ENCODE results near the gene MTX1. TPM values are rescaled to one million over a fixed set of nuclear protein-coding genes. Genes with fewer than 3 reads are reported as not detected.

Gene MTX1
- polyA plus RNA-seq, 2 of the 4 experiments (the other 2 are of a cell fraction), result 53.4 to 67.1 TPM

- Histone ChIP-seq H3K27ac (peak overlapping the region; percentile 62 to 81), H3K4me3 (peak overlapping the region; percentile 34), H3K4me1 (peaks cover 12% of the 10 kb centered on the region), H3K9me3 (no peaks in the 10 kb centered on the region), H3K4me2 (peak overlapping the region; percentile 89)
- ChIA-PET POLR2A (interaction anchor here (1.5 kb wide), 2 partner anchors 76 to 83 kb away, joined by 5 to 6 read pairs; no protein-coding TSS in a partner anchor), CTCF (interaction anchor here (0.9 to 15.2 kb wide), 27 partner anchors 10 to 161 kb away, joined by 3 to 384 read pairs (median 8); partner anchors contain the start of genes EFNA1, EFNA3, EFNA4 and SLC50A1)
- DNase-seq (ENCODE audit: low read depth in 1 of 2, low spot score in 1 of 2), result peak; percentile 77 to 91
- WGBS (ENCODE audit: missing lambda C conversion rate), result 24% methylated on average over 25 of the region's 28 CpGs
- TF ChIP-seq RAD21 (conservative IDR thresholded peaks at IDR 0.05 in 1 of 2, IDR thresholded peaks at IDR 0.05 in 1 of 2) (peak; percentile 93 to 98), ZNF302 (CRISPR knock-in tag; IDR thresholded peaks at IDR 0.05) (no peak), SREBF2 (IDR thresholded peaks at IDR 0.05) (no peak), CHD2 (IDR thresholded peaks at IDR 0.05; ENCODE audit: low read length, partially characterized antibody) (no peak), NFE2L2 (conservative IDR thresholded peaks at IDR 0.05; ENCODE audit: low read length) (no peak), CBX2 (IDR thresholded peaks at IDR 0.05; ENCODE audit: borderline replicate concordance, low read depth) (no peak), KDM5A (IDR thresholded peaks at IDR 0.05) (no peak), MAFK (IDR thresholded peaks at IDR 0.05; ENCODE audit: partially characterized antibody) (no peak), HOXB13 (CRISPR knock-in tag; IDR thresholded peaks at IDR 0.05; ENCODE audit: low read depth) (no peak), EHF (CRISPR knock-in tag; IDR thresholded peaks at IDR 0.05) (no peak), E2F6 (IDR thresholded peaks at IDR 0.05; ENCODE audit: borderline replicate concordance, low read depth) (no peak), RARB (CRISPR knock-in tag; IDR thresholded peaks at IDR 0.05) (no peak), TFCP2L1 (CRISPR knock-in tag; IDR thresholded peaks at IDR 0.05) (no peak), ZFP36 (IDR thresholded peaks at IDR 0.05; ENCODE audit: borderline replicate concordance, partially characterized antibody) (no peak), FOSB (CRISPR knock-in tag; IDR thresholded peaks at IDR 0.05) (no peak), GATA3 (IDR thresholded peaks at IDR 0.05; ENCODE audit: borderline replicate concordance) (no peak), FOSL2 (IDR thresholded peaks at IDR 0.05) (no peak), FOSL2 (CRISPR knock-in tag; IDR thresholded peaks at IDR 0.05) (peak; percentile 49), TP53 (CRISPR knock-in tag; IDR thresholded peaks at IDR 0.05) (no peak), CHD4 (IDR thresholded peaks at IDR 0.05; ENCODE audit: borderline replicate concordance) (peak; percentile 65; the same call in 1 of the 2 replicates), MYC (IDR thresholded peaks at IDR 0.05; ENCODE audit: borderline replicate concordance, low read length) (no peak), RNF2 (IDR thresholded peaks at IDR 0.05; ENCODE audit: borderline replicate concordance, low read depth) (no peak), ESRRA (IDR thresholded peaks at IDR 0.05; ENCODE audit: borderline replicate concordance, low read length) (no peak), SMC3 (IDR thresholded peaks at IDR 0.05) (peak; percentile 64), CTCF (IDR thresholded peaks at IDR 0.05) (peak; percentile 94)
- TF ChIP-seq, protein P1, sequence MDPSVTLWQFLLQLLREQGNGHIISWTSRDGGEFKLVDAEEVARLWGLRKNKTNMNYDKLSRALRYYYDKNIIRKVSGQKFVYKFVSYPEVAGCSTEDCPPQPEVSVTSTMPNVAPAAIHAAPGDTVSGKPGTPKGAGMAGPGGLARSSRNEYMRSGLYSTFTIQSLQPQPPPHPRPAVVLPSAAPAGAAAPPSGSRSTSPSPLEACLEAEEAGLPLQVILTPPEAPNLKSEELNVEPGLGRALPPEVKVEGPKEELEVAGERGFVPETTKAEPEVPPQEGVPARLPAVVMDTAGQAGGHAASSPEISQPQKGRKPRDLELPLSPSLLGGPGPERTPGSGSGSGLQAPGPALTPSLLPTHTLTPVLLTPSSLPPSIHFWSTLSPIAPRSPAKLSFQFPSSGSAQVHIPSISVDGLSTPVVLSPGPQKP (IDR thresholded peaks at IDR 0.05; ENCODE audit: low read depth, low read length), result no peak
- TF ChIP-seq, protein P2, sequence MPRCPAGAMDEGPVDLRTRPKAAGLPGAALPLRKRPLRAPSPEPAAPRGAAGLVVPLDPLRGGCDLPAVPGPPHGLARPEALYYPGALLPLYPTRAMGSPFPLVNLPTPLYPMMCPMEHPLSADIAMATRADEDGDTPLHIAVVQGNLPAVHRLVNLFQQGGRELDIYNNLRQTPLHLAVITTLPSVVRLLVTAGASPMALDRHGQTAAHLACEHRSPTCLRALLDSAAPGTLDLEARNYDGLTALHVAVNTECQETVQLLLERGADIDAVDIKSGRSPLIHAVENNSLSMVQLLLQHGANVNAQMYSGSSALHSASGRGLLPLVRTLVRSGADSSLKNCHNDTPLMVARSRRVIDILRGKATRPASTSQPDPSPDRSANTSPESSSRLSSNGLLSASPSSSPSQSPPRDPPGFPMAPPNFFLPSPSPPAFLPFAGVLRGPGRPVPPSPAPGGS (IDR thresholded peaks at IDR 0.05), result no peak
- TF ChIP-seq, protein P3, sequence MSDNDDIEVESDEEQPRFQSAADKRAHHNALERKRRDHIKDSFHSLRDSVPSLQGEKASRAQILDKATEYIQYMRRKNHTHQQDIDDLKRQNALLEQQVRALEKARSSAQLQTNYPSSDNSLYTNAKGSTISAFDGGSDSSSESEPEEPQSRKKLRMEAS (IDR thresholded peaks at IDR 0.05), result peak; percentile 43; the same call in 1 of the 2 replicates
- TF ChIP-seq, protein P4, sequence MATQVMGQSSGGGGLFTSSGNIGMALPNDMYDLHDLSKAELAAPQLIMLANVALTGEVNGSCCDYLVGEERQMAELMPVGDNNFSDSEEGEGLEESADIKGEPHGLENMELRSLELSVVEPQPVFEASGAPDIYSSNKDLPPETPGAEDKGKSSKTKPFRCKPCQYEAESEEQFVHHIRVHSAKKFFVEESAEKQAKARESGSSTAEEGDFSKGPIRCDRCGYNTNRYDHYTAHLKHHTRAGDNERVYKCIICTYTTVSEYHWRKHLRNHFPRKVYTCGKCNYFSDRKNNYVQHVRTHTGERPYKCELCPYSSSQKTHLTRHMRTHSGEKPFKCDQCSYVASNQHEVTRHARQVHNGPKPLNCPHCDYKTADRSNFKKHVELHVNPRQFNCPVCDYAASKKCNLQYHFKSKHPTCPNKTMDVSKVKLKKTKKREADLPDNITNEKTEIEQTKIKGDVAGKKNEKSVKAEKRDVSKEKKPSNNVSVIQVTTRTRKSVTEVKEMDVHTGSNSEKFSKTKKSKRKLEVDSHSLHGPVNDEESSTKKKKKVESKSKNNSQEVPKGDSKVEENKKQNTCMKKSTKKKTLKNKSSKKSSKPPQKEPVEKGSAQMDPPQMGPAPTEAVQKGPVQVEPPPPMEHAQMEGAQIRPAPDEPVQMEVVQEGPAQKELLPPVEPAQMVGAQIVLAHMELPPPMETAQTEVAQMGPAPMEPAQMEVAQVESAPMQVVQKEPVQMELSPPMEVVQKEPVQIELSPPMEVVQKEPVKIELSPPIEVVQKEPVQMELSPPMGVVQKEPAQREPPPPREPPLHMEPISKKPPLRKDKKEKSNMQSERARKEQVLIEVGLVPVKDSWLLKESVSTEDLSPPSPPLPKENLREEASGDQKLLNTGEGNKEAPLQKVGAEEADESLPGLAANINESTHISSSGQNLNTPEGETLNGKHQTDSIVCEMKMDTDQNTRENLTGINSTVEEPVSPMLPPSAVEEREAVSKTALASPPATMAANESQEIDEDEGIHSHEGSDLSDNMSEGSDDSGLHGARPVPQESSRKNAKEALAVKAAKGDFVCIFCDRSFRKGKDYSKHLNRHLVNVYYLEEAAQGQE (IDR thresholded peaks at IDR 0.05), result no peak
- TF ChIP-seq, protein P5, sequence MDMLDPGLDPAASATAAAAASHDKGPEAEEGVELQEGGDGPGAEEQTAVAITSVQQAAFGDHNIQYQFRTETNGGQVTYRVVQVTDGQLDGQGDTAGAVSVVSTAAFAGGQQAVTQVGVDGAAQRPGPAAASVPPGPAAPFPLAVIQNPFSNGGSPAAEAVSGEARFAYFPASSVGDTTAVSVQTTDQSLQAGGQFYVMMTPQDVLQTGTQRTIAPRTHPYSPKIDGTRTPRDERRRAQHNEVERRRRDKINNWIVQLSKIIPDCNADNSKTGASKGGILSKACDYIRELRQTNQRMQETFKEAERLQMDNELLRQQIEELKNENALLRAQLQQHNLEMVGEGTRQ (IDR thresholded peaks at IDR 0.05), result no peak
- peak; percentile 84 to 90 for ATAC-seq
- FAIRE-seq, result peak; percentile 88
Observed at GRCh38 chr1:155167166-155168104, 41.1 kb upstream of the MTX1 start.
